Measurements from ENCODE around the gene ELN.
"Not testable (repeated sequence)": the region's sequence is repeated elsewhere in the genome, so short reads cannot be mapped to it uniquely, and the experiment has no call there.

The ELN gene

DNA sequence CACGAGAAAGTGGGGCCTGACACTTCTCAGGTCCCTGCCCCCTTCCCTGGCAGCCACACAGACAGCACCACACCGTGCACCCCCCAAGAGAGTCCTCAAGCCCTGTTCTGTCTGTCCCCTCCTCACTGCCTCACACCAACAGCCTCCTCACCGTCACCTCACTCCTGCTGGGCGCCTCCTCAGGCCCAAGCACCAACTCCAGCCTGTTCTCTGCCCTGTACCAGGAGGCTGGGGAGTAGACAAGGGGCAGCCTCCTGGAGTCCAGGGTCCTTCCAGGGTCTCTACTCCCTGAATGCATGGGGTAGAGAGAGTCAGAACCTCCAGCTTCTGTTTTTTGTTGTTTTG is 26.9 kb upstream of the ELN start:
- no peak for DNase-seq

DNA sequence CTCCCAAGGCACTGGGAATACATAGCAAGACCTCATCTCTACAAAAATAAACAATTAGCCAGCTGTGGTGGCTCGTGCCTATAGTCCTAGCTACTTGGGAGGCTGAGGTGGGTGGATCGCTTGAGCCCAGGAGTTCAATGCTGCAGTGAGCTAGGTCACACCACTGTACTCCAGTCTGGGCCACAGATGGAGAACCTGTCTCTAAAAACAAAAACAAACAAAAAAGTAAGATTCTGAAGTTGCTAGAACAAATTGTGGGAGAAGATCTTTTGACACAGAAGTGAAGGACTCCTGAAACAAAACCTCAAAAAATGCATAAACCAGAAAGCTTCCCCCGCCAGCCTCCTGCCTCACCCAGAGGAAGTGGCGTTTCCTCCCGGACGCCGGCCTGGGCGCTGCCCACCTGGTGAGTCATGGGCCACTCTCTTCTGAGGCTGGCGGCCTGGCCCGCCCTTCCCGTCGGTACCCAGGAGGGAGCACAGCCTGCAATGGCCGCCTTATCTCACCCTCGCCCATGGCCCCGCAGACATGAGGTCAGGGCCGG is 25.4 kb upstream of the ELN start:
- no peak for DNase-seq

DNA sequence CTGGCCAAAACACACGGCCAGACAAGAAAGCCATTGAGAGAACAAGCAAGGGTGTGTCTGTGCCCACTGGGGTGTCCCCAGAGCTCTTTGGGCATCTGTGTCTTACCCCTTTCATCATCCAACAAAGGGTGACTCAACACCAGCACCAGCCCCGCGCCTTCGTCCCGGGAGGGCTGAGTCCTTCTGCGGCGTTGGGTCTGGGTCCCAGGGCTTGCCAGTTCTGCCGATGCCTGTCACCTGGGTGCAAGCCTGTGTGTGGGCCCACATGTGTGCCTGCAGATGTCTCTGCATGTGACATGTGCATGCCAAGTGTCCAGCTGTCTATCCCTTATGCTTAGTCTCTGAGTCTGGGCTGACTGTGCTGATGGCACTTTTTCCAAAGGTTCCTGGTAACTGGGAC is 24.4 kb upstream of the ELN start:
- no peak for DNase-seq

DNA sequence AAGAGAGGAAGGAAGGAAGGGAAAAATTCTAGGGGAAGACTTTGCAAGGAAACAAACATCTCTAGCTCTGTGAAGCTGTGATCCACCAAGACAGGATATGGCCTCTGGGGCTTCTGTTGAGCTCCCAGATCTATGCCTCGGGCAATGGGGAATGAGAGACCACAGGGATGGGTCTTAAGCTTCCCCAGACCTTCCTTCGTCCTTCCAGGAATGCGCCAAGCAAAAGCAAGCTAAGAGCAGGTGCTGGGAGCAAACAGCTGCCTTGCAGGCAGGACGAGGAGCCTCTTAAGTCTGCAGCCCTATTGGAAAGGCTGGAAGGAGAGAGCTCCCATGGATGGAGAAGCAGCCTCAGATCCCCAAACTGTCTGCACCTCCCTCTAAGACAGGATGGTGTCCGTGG is 21.9 kb upstream of the ELN start:
- DNase-seq: no peak

DNA sequence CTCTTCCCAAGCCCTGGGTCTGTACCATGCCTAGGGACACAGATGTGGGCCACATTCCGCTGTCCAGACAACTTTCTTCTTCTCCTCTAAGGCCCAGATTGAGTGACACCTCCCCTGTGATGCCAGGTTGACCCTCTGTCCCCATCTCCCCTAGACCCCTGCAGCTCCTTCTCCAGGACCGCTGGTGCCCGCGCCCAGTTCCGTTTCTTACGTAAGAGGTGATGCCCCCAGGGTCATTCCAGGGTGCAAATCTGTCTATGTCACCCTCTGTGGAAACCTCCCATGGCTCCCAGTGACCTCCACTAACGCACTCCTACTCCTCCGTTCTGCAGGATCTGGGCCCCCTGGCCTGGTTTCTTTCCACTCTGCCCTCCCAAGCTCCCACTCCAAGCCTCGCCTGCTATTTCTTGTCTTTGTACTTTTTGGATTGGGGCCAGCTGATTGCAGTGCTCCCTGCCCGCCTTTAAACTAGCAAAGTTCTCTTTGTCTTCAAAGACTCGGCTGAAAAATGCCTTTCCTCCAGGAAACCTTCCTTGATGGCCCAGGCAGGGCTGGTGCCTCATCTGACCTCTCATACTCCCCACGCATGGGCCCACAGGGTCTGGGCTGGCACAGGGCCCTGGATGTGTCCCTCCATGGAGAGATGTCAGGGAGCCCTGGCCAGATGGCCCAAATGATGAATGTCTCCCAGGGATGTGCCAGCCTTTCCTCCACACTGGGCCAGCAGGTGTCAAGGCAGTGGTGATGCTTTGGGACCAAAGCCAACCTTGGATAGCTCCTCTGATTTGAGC is 21.3 kb upstream of the ELN start:
- no peak for DNase-seq

DNA sequence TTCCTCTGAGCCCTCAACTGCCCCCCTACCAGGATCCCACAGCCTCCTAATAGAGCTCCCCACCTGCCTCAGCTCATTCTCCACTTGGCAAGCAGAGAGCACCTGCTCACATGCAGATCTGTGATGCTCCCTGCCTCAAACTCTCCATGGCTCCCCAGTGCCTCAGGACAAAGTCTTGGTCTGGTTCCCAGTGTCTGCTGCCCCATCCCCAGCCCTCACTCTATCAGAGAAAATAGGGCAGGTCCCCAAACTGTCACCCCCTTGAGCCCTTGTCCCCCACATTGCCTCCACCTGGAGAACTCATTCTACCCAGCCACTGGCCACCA is 20.8 kb upstream of the ELN start:
- no peak for DNase-seq

DNA sequence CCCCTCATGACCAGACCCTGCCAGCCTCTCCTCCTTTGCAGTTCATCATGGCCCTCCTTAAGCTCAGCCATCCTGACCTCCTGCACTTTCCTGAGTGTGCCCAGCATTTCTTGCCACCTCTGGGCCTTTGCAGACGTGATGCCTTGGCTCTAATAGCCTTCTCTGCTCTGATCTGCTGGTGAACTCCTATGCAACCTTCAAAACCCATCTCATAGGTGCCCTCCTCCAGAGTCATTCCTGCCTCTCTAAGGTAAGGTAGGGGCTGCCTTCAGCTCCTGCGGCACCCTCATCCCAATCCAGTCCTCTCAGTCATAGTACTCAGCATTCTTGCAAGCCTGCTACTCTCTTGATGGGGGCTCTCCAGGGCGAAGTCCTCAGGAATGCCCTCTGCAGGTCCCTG is 19.3 kb upstream of the ELN start:
- DNase-seq: no peak

DNA sequence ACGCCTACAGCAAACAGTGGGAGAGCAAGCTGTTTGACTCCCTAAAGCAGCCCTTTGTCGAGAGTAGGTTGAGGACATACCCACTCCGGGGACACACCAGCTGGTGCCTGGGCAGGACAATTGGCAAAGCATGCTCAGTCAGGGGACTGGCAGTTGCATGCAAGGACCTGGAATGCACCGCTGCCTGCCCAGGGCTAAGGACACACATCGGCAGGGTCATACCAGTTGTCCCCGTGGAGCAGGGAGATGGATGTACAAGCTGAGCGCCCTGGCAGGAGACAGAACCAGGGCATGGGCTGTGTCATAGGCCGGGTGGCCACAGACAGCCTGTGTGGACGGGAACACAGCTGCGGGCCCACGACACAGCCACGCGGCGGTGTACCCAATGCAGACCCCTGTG is 18.3 kb upstream of the ELN start:
- DNase-seq: no peak

DNA sequence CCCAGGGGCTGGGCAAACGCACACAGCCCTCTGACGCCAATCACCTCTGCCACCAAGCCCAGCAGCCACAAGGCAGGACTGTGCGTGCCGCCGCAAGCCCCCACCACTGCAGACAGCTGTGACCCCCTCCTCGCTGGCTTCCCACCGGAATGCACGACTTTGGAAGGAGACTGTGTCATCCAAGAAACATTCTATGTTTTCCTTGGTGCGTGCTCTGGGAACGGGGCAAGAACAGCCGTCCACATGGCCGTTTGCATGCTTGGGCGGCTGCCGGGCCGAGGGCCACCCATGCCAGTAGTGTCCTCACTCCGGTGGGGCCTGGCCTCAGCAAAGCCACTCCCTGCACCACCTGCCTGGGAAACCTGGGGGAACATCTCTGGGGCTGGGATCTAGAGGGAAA is 17.6 kb upstream of the ELN start:
- no peak for DNase-seq

DNA sequence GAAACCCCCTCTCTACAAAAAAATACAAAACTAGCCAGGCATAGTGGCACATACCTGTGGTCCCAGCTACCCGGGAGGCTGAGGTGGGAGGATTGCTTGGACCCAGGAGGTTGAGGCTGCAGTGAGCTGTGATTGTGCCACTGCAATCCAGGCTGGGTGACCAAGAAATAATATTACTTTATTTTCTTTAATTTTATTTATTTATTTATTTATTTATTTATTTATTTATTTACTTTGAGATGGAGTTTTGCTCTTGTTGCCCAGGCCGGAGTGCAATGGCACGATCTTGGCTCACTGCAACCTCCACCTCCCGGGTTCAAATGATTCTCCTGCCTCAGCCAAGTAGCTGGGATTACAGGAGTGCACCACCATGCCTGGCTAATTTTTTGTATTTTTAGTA is 16.6 kb upstream of the ELN start:
- not testable (repeated sequence) for DNase-seq

DNA sequence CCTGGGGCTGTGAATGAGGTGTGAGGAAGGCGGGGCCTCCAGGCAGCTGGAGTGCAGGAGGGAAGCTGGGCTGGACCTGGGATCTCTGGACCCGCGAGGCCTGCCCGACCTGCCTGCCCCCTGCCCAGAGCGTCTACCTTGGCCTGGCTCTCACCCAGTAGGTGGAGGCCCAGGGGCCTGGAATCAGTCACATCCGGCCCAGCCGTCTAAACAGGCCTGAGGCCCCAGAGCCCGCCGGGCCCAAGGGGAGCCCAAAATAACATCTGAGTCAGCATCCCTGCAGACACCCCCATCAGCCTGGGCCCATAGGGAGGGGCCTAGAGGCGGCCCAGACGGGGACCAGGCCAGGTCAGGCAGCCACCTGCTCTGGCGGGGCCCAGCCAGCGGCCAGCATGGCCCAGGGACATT is 15.1 kb upstream of the ELN start:
- no peak for DNase-seq

DNA sequence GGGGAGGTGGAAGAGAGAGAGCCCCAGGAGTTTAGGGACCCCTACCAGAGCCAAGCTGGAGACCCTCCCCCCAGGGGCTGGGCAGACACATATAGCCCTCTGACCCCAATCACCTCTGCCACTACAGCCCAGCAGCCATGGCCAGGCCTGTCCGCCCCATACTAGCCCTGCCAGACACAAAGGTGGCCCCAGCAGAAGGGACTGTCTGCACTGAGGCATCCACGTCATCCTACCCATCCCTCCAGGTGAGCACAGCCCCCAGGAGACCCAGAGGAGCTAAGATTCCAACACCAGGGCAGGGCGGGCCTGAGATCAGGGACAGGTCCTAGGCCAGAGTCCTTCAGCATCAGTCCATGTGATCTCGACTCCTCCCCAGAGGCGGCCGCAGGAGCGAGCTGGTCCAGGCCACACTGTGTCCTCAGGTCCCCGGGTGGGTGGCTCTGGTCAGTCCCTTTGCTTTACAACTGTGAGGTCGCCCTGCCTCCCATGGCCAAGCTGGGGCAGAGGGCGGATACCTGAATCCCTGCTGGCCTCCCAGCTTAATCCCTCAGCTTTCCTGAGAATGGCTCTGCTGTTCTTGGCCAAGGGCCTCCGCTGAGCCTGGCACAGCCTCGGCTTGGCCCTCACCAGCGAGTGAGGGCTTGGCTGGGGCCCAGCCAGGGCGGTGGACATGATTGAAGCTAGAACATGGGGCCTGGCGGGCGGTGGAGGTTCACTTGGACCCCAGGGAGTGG is 14.3 kb upstream of the ELN start:
- DNase-seq: no peak

DNA sequence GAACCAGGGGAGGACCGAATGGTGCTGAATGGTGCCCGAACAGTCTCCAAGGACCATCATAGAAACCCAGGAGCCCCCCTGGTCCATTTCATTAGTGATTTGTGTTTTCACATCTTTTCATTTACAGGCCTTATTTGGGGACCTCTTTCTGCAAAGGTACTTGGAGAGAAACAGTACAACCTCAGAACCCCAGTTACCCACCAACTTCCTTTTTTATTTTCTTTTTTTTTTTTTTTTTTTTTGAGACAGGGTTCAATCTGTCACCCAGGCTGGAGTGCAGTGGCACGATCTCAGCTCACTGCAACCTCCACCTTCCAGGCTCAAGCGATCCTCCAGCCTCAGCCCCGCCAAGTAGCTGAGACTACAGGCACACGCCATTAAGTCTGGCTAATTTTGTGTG is 13.0 kb upstream of the ELN start:
- DNase-seq: no peak

DNA sequence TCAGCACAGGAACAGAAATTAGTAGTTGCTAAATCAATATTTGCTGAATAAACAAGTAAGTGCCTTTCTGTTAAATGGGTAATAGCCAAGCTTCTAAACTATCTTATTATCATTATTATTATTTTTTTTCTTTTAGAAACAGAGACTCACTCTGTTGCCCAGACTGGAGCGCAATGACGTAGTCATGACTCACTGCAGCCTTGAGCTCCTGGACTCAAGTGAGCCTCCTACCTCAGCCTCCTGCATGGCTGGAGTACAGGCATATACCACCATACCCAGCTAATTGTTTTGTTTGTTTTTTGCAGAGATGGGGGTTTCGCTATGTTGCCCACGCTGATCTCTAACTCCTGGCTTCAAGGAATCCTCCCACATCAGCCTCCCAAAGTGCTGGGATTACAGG is 12.3 kb upstream of the ELN start:
- no peak for DNase-seq

DNA sequence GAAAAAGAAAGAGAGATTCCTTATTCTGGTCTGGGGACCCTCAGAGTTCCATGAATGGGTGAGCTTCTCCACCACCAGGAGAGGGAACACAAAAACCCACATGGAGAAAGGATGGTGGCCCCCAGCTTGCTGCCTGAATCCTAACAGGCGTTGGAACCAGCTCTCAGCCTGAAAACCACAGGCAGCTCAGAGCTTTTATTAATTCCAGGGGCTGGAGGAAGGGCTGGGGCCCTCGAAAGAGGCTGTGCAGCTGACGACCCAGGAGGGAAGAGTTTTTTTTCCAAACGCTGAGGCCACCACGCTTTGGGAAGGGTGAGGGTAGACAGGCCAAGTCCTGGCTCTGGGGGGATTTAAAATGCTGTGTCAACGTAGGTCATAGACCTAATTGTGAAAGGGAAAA is 10.8 kb upstream of the ELN start:
- no peak for DNase-seq

DNA sequence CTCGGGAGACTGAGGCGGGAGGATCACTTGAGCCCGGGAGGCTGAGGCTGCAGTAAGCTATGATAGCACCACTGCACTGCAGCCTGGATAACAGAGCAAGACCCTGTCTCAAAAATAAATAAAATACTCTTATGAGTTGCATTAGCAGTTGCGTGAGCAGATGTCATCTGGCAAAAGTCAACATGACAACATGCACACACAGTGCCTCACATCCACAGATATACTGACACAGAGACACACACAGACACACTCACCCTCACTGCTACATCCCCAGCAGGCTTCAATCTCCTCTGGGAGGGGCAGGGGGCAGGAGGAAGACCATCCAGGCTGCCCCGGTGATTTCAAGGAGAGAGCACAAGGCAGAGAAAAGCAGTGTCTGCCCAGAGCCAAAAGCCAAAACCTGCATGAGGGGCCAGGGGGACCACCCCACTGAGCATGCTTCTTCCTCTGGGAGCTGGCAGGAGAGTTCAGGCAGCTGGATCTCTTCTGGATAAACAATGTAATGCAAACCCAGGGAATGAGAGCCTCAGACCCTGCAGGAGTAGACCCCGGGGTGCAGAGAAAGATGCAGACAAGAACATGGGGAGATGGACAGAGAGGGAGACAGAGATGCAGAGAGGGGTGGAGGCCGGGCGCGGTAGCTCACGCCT is 9.6 kb upstream of the ELN start:
- no peak for DNase-seq

DNA sequence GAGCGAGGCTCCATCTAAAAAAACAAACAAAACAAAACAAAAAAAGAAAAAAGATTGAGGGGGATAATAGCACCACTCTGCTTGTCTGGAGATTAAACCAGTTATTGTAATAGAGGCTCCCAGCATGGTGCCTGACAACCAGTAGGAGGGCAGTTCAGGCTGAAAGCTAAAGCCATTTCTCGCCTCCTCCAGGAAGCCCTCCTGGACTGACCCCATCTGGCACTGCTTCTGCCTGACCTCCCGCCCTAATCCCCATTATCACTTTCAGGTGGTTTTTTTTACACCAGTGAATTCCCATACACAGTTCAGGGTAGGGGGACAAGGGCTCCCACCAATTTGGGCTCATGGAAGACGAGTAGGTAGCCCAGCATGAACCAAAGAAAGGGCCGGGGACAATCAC is 8.8 kb upstream of the ELN start:
- DNase-seq: no peak

DNA sequence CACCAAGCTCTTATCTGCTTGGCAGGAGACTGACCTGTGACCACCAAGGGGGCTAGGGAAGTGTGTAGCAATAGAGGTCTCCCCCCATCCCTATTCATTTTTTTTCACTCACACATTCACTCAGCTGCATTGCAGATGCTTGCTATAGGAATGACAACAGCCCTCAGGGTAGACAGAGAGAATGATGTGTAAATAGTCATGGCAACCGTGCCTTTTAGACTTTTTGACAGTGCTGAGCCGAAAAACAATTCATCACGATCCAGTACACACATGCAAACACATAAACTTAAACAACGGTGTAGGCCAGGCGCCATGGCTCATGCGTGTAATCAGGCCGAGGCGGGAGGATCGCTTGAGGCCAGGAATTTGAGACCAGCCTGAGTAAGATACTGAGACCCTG is 7.6 kb upstream of the ELN start:
- no peak for DNase-seq

DNA sequence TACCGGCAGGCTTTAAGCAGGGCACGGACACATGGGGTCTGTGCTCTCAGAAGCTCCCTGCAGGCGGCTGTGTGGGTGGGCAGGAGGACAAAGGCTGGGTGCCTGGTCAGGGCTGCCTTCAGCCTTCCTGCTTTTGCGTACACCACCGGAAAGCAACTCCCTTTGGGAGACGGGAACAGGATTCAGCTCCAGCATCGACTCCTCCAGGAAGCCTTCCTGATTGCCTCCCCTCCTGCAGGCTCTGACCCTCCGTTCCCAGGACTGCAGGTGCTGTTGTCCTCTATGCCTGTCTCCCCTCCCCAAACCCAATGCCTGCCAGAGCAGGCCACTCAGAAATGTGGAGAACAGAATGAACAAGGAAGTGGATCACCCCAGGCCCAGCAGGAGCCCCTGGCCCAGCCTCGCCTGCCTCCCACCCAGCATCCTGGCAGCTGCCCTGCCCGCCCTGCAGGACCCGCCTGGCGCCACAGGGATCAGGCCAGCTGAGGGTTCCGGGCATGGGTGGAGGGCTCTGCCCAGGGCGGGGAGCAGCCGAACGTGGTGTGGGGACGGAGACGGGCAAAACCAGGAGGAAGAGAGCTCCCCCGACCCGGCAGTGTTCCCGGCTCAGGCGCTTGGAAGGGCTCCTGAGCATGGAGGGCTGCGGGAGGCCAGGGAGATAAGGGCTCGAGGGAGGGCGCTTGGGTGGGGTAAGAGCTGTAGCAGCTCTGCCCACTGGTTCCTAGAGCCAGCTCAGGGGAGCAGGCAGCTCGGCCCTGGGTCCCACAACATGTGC is 6.2 kb upstream of the ELN start:
- DNase-seq: no peak

DNA sequence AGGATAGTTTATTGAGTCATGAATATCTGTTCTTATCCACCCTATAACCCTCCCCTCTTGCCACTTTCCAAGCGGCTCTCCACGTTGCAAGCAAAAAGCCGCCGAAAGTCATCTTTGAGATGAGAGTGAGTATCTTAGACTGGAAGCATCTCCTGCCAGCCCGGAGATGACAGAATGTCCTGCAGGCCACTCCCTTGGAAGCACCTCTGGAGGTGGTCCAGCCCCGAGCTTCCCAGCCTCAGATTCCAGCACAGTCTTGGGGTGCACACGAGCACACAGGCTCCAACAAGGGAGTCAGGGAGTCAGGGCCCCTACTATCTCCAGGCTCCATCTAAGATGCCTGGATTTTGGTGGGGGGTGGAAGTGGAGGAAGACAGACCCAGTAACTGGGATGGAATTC is 5.5 kb upstream of the ELN start:
- no peak for DNase-seq

DNA sequence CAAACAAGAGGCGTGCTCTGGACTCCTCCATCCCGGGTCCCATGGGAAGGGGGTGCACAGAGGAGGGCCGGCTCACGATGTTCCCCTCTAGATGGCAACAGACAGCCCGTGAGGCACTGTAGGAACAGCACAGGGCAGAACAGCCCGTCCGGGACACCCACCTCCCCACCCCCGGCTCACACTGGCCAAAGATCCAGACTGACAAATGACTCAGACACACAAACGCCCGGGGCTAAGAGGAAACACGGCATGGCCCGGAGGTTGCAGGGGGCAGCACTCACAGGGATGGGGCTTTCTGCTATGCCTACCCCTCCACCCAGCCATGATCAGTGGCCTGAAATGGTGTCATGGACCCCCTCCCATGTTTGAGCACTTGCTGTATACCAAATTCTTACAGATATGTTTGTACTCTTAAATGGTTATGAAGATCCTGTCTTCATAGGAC is 4.9 kb upstream of the ELN start:
- DNase-seq: no peak

DNA sequence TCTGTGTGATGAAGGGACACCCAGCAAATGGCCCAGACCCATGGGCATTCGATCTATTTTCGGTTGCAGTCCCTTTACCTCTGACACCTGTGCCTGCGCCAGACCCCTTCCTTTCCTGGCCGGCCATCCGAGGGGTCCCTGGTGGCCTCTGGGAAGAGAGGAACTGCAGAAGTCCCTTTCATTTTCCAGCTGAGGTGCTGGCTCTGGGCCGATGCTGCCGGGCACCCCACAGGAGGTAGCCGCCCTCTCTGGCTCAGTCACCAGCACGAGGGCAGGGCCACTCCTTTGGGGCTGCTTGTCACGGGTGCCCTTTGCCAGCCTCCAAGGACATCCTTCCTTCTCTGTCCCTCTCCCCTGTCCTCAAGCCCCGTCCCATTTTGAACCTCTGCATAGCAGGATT is 4.2 kb upstream of the ELN start:
- no peak for DNase-seq

DNA sequence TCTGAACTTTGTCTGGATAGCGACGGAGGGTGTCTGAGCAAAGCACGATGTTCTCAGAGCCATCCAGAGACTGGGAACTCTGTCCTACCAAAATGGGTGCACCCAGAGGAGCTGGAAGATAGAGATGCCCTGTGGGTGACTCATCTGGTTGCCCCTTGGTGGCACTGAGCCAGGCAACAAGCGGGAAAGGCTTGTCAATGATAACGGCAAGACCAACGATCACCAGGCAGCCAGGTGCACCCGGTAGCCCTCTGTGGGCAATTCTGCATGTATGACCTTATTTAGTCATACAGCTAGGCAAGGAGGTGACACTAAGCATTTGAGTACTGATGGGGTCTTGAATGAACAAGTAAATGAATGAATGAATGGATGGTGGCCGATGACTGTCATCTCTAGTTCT is 2.8 kb upstream of the ELN start:
- no peak for DNase-seq

Data from NCI-H510A (cell line).